Immature natural killer cell (primary cell): Measurements from ENCODE around the gene HSD17B11. TPM values are rescaled to one million over a fixed set of nuclear protein-coding genes. Genes with fewer than 3 reads are reported as not detected.
A peak's percentile ranks its signal among the peaks of the same experiment; 100 is the strongest.
"Not testable (repeated sequence)": the region's sequence is repeated elsewhere in the genome, so short reads cannot be mapped to it uniquely, and the experiment has no call there.

Experiments
- DNase-seq, 3 donors: peaks; one replicate each; pipeline ENCODE4 v3.0.0; 2022; ENCODE audit warnings: mixed read lengths in 1 of 3
- H3K27ac Mint-ChIP-seq, 6 donors: one replicate each; pipeline ENCODE4 v1.8.0; 2020; ENCODE audit warnings: mixed read lengths in 6 of 6, mild to moderate bottlenecking in 5 of 6, inconsistent platforms in 4 of 6, moderate library complexity in 3 of 6
- H3K27me3 Mint-ChIP-seq, 3 donors: one replicate each; pipeline ENCODE4 v1.8.0; 2020 to 2021; ENCODE audit warnings: low read depth in 3 of 3, mild to moderate bottlenecking in 3 of 3, mixed read lengths in 3 of 3, moderate library complexity in 3 of 3, inconsistent platforms in 1 of 3
- H3K36me3 Mint-ChIP-seq, 3 donors: one replicate each; pipeline ENCODE4 v1.8.0; 2020; ENCODE audit warnings: mixed read lengths in 3 of 3, inconsistent platforms in 2 of 3, mild to moderate bottlenecking in 2 of 3
- H3K4me1 Mint-ChIP-seq, 2 donors: one replicate each; pipeline ENCODE4 v1.8.0; 2020; ENCODE audit warnings: inconsistent platforms in 2 of 2, mild to moderate bottlenecking in 2 of 2, mixed read lengths in 2 of 2, moderate library complexity in 1 of 2
- H3K4me3 Mint-ChIP-seq, 5 donors: one replicate each; pipeline ENCODE4 v1.8.0; 2020; ENCODE audit warnings: mild to moderate bottlenecking in 5 of 5, mixed read lengths in 5 of 5, inconsistent platforms in 3 of 5, moderate library complexity in 3 of 5
- H3K9me3 Mint-ChIP-seq, 6 donors: one replicate each; pipeline ENCODE4 v1.8.0; 2020; ENCODE audit warnings: mild to moderate bottlenecking in 6 of 6, mixed read lengths in 6 of 6, inconsistent platforms in 4 of 6, moderate library complexity in 3 of 6
- polyA plus RNA-seq, 3 donors: library from polyadenylated mRNA; unstranded; fragments of 300-500 nt; fragmentation: Illumina TruSeq; gene quantifications; one replicate each; pipeline ENCODE4 v1.2.3, GENCODE V29; 2021

HSD17B11 gene
- polyA plus RNA-seq, 3 donors from 2014 or later: 81.6 to 112 (median 105) TPM

DNA sequence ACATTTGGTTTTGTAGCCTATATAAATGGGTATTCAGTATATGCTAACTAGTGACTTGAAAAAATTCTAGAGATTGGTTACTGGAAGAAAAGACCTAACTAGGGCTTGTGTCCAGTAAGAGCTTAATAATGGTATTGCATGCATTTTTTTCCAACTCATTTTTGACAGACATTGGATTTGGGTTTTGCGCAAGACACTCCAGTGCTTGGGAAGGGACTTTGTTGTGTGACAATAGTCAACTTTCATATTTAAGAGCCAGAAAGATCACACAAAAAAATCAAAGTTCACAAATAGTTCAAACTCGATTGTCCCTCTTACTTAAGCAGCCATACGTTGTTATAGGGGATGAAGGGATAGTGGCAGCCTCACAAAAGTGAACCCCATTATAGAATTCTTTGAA lies 1.2 kb upstream of the HSD17B11 start:
- H3K4me3 Mint-ChIP-seq: peak overlapping the region in 3 of 5 donors; percentile 15 to 97 (median 92)
- H3K27me3 Mint-ChIP-seq: peaks cover 0 to 6% (median 6%) of the 10 kb centered on the region in 3 donors
- H3K9me3 Mint-ChIP-seq: no peaks in the 10 kb centered on the region
- peaks cover 38 to 50% of the 10 kb centered on the region in 2 donors for H3K4me1 Mint-ChIP-seq
- H3K36me3 Mint-ChIP-seq: peaks cover 0 to 6% (median 5%) of the 10 kb centered on the region in 3 donors
- DNase-seq: no peak
- H3K27ac Mint-ChIP-seq: no peak overlapping the region

DNA sequence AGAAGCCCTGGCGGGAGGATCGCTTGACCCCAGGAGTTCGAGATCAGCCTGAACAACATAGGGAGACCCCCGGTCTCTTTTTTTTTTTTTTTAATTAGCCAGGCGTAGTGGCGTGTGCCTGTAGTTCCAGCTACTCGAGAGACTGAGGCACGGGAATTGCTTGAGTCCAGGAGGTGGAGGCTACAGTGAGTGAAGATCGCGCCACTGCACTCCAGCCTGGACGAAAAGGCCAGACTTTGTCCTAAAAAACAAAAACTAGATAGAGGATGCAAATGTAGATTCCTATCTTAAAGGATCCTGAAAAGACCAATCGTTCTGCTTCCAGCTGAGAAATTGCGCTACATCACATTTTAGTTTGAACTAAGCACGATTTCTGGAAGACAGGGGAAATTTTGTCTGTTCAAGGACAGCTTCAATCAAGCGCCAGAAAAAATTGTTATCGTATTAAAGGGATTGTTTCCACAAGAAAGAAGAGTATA lies 627 bp upstream of the HSD17B11 start:
- Mint-ChIP-seq H3K9me3 (no peaks in the 10 kb centered on the region), H3K4me3 (peak overlapping the region; percentile 90 to 98 (median 97)), H3K4me1 (peaks cover 43 to 56% of the 10 kb centered on the region in 2 donors), H3K36me3 (peaks cover 0 to 6% (median 6%) of the 10 kb centered on the region in 3 donors), H3K27me3 (peaks cover 0 to 6% (median 6%) of the 10 kb centered on the region in 3 donors), H3K27ac (peak overlapping the region; percentile 91 to 97 (median 94))
- no peak for DNase-seq

DNA sequence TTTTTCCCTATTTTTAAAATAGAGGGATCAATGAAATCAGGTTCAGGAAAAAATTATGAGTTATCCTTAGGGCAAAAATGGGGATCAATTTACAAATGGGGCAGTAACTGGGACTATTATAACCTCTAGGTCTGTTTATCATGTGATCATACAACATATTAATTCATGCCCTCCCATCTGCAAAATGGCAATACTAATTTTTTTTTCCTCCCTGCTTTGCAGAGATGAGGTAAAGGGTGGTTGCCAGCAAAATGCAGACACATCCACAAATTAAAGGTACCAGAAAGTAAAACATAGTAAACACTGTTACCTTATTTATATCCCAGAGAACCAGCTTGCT lies 467 bp downstream of the HSD17B11 start:
- no peaks in the 10 kb centered on the region for H3K9me3 Mint-ChIP-seq
- H3K27me3 Mint-ChIP-seq: peaks cover 0 to 7% (median 6%) of the 10 kb centered on the region in 3 donors
- peaks cover 0 to 8% (median 6%) of the 10 kb centered on the region in 3 donors for H3K36me3 Mint-ChIP-seq
- no peak for DNase-seq
- H3K27ac Mint-ChIP-seq: peak overlapping the region; percentile 91 to 97 (median 94)
- peaks cover 49 to 65% of the 10 kb centered on the region in 2 donors for H3K4me1 Mint-ChIP-seq
- peak overlapping the region; percentile 90 to 98 (median 97) for H3K4me3 Mint-ChIP-seq

DNA sequence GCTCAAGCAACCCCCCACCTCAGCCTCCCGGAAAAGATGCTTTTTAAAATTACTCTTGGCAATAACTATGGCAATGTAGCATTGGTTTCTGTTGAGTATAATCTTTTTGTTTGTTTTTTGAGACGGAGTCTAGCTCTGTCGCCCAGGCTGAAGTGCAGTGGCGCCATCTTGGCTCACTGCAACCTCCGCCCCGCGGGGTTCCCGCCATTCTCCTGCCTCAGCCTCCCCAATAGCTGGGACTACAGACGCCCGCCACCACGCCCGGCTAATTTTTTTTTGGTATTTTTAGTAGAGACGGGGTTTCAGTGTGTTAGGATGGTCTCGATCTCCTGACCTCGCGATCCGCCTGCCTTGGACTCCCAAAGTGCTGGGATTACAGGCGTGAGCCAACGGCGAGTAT lies 933 bp downstream of the HSD17B11 start:
- not testable (repeated sequence) for H3K27me3 Mint-ChIP-seq, H3K9me3 Mint-ChIP-seq, DNase-seq
- peak overlapping the region; percentile 90 to 98 (median 97) for H3K4me3 Mint-ChIP-seq
- peaks cover 0 to 11% (median 6%) of the 10 kb centered on the region in 3 donors for H3K36me3 Mint-ChIP-seq
- H3K27ac Mint-ChIP-seq: peak overlapping the region; percentile 91 to 97 (median 94)
- peaks cover 52 to 69% of the 10 kb centered on the region in 2 donors for H3K4me1 Mint-ChIP-seq

DNA sequence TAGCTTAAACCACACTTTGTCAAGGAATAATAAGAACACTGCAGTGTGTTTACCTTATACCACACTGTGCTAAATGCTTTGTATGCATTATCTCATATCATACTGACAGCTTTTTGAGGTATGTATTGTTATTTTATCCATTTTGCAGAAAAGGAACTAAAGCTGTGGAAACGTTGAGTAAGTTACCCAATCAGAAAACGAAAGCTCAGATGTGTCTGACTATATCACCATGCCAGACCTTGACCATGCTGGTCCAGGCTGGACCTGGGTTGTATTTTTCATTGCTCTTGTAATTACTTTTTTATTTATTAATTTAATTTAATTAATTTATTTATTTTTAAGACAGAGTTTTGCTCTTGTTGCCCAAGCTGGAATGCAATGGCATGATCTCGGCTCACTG lies 2.1 kb downstream of the HSD17B11 start:
- peaks cover 0 to 3% (median 2%) of the 10 kb centered on the region in 3 donors for H3K27me3 Mint-ChIP-seq
- peaks cover 0 to 16% (median 6%) of the 10 kb centered on the region in 3 donors for H3K36me3 Mint-ChIP-seq
- H3K27ac Mint-ChIP-seq: peak overlapping the region in 4 of 6 donors; percentile 7 to 95 (median 55)
- H3K4me1 Mint-ChIP-seq: peaks cover 58 to 81% of the 10 kb centered on the region in 2 donors
- DNase-seq: no peak
- H3K9me3 Mint-ChIP-seq: no peaks in the 10 kb centered on the region
- peak overlapping the region; percentile 90 to 98 (median 97) for H3K4me3 Mint-ChIP-seq

DNA sequence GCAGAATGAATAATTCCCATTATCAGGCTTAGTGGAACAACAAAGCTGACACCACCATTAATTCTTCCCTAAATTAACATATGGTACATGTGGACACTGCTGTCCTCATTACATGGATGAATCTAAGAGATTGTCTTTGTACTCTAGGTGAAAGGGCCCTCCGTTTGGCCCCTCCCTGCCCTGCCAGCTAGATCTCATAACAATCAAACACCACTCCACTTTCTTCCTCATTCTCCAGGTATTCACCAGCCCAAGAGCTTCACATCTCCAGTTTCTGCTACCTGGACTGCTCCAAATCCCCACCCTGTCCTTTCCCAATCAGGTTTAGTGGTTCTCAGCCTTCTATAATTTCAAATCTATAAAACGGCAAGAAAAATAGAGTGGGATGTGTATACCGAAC lies 3.8 kb downstream of the HSD17B11 start:
- Mint-ChIP-seq H3K36me3 (peaks cover 0 to 16% (median 6%) of the 10 kb centered on the region in 3 donors), H3K27ac (peak overlapping the region in 5 of 6 donors; percentile 16 to 60 (median 35)), H3K4me3 (peak overlapping the region in 3 of 5 donors; percentile 3 to 33 (median 3)), H3K9me3 (no peaks in the 10 kb centered on the region), H3K4me1 (peaks cover 71 to 96% of the 10 kb centered on the region in 2 donors), H3K27me3 (peaks cover 0 to 3% (median 2%) of the 10 kb centered on the region in 3 donors)
- DNase-seq: no peak

DNA sequence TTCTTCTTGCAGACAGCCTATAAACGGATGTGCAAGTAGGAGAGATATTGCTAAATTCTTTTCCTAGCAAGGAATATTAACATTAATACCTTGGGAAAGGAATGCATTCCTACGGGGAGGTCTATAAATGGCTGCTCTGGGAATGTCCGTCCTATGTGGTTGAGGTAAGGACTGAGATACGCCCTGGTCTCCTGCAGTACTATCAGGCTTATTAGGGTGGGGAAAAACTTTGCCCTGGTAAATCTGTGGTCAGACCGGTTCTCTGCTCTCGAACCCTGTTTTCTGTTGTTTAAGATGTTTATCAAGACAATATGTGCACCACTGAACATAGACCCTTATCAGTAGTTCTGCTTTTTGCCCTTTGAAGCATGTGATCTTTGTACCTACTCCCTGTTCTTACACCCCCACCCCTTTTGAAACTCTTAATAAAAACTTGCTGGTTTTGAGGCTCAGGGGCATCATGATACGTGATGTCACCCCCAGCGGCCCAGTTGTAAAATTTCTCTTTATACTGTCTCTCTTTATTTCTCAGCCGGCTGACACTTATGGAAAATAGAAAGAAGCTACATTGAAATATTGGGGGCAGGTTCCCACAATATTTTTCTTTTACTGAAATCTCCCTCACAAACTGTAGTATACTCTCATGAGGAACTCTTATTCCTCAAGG lies 6.4 kb downstream of the HSD17B11 start:
- H3K9me3 Mint-ChIP-seq, DNase-seq, H3K27me3 Mint-ChIP-seq, H3K4me3 Mint-ChIP-seq: not testable (repeated sequence)
- peaks cover 54 to 81% of the 10 kb centered on the region in 2 donors for H3K4me1 Mint-ChIP-seq
- H3K36me3 Mint-ChIP-seq: peaks cover 5 to 21% (median 6%) of the 10 kb centered on the region in 3 donors
- H3K27ac Mint-ChIP-seq: peak overlapping the region in 3 of 6 donors; percentile 24 to 50 (median 34)

DNA sequence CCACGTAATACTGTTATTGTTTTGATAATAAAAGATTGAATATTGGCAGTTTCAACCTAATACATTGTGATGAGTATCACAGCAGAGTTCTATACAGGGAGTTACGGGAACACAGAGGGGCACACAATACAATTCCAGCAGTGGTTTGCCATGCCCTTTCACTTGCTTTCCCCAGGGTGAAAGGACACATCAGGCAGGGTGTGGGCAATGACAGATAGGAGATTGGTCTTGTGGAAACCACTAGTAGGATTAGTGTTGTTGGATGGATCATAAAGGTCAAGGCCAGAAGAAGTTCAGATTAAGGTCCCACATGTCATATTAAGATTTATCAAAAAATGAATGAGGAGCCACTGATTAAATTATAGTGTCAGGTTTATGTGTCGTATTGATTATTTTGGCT lies 8.1 kb downstream of the HSD17B11 start:
- Mint-ChIP-seq H3K4me3 (no peak overlapping the region), H3K4me1 (peaks cover 40 to 64% of the 10 kb centered on the region in 2 donors), H3K9me3 (no peaks in the 10 kb centered on the region), H3K27me3 (peaks cover 0 to 1% (median 0%) of the 10 kb centered on the region in 3 donors), H3K27ac (peak overlapping the region; percentile 8 to 53 (median 20)), H3K36me3 (peaks cover 0 to 16% (median 5%) of the 10 kb centered on the region in 3 donors)
- DNase-seq: no peak

DNA sequence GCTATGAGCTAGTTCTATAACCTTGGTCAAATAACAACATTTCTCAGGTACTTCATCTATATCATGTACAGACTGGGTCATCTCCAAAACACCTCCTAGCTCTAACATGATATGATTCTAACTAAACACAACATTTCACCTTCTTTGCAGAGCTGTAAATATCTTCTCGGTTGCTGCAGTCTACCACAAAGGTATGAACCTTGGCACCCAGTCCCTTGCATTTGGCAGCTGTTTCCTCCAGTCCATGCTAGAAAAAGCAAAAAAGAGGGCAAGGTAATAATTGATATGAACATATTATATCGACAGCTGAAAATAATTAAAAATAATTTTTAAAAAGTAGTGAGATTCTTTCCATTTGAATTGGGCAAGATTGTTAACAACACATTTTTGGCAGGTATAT lies 8.9 kb downstream of the HSD17B11 start:
- no peak overlapping the region for H3K4me3 Mint-ChIP-seq
- peaks cover 0 to 1% (median 0%) of the 10 kb centered on the region in 3 donors for H3K27me3 Mint-ChIP-seq
- no peak for DNase-seq
- peaks cover 0 to 16% (median 5%) of the 10 kb centered on the region in 3 donors for H3K36me3 Mint-ChIP-seq
- peaks cover 32 to 56% of the 10 kb centered on the region in 2 donors for H3K4me1 Mint-ChIP-seq
- H3K9me3 Mint-ChIP-seq: no peaks in the 10 kb centered on the region
- H3K27ac Mint-ChIP-seq: peak overlapping the region in 2 of 6 donors; percentile 16 to 40

DNA sequence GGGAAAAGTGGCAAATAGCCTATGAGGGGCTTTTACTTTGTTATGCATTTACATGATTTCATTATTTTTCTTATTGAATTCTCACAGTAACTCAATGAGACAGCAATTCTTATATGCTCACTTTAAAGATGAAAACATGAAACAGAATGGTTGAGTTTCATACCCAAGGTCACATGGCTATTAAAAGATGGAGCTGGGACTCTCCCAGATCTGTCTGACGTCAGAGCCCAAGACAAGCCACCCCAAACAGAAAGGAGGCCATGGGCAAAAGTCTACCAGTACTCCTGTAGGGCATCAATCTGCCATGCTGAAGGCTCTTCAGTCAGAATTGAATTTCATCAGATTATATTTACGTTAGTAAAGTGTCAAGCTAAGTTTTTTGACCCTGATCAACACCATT lies 13.2 kb downstream of the HSD17B11 start:
- no peak overlapping the region for H3K4me3 Mint-ChIP-seq
- H3K4me1 Mint-ChIP-seq: peaks cover 6 to 20% of the 10 kb centered on the region in 2 donors
- no peak for DNase-seq
- H3K27me3 Mint-ChIP-seq: no peaks in the 10 kb centered on the region
- peak overlapping the region in 1 of 6 donors; percentile 45 for H3K27ac Mint-ChIP-seq
- no peaks in the 10 kb centered on the region for H3K9me3 Mint-ChIP-seq
- peaks cover 0 to 9% (median 5%) of the 10 kb centered on the region in 3 donors for H3K36me3 Mint-ChIP-seq

DNA sequence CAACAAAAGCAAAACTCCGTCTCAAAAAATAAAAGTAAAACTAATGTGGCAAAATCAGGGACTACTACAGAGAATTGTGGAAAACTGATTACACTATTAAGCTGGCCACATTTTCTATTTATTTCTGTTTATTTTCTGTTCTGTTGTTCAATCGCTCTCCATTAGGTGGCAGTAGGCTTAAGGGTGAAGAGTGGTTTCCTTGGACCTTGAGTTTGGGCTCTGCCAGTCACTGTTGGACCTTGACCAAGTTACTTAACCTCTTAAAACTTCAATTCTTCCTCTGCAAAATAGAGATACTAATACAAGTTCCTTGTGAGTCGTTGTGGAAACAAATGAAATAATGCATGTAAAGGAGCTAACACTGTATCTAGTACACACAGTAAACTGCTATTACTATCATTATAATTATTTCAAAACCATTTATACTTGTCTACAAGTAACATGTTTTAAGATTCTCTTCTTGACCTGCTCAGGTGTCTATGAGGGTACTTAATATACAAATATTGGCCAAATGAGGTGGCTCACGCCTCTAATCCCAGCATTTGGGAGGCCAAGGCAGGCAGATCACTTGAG lies 15.2 kb downstream of the HSD17B11 start:
- Mint-ChIP-seq H3K36me3 (peaks cover 9 to 16% (median 10%) of the 10 kb centered on the region in 3 donors), H3K4me1 (peaks cover 4 to 5% of the 10 kb centered on the region in 2 donors), H3K27ac (peak overlapping the region in 1 of 6 donors; percentile 49), H3K27me3 (peaks cover 0 to 2% (median 0%) of the 10 kb centered on the region in 3 donors), H3K4me3 (no peak overlapping the region), H3K9me3 (no peaks in the 10 kb centered on the region)
- peak; percentile 24 to 34 (median 30) for DNase-seq

DNA sequence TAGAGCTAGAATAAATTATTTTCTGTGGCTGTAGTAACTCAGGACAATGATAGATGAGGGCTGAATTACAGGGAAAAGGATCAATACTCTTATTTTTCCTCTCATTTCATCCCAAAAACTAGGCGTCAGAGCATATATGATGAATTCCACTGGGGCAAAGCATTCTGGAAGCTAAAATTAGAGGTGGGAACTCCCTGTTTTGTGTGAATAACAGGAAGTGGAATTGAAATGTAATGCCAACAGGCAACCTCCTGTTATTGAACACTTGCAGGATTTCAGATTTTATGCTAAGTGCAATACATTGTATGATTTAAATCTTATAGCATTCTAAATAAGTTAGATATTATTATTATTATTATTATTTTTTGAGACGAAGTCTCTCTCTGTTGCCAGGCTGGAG lies 20.9 kb downstream of the HSD17B11 start:
- no peak for DNase-seq
- Mint-ChIP-seq H3K4me1 (peaks cover 1 to 6% of the 10 kb centered on the region in 2 donors), H3K4me3 (no peak overlapping the region), H3K9me3 (no peaks in the 10 kb centered on the region), H3K27me3 (peaks cover 0 to 2% (median 0%) of the 10 kb centered on the region in 3 donors), H3K36me3 (peaks cover 13 to 28% (median 17%) of the 10 kb centered on the region in 3 donors), H3K27ac (peak overlapping the region in 2 of 6 donors; percentile 49 to 57)

DNA sequence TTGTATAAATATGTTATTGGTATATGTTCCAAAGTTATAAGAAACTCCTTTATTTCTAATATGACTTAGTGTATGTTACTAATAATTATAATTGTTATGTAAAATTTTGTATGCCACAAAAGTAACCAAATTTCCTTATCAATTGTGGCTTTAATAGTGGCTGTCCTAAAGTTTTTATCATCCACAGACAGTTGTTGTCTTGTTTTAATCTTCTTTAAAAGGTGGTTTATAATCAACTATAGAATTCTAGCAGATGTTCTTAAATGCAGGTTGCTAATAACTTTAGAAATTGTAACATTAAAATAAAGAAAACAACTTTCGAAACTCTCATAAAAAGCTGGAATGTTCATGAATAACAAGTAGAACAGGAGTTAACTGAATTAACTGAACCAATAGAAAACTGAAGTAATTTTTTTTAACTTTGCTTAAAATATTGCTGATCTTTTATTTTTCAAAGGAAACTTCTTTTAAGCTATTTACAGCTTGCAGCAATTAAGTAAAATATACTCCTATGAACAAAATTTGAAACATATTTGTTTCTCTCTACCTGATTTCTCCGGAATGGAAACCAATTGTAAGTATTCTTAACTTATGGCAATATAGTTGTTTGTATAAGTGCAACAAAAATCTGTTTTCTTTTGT lies 24.3 kb downstream of the HSD17B11 start:
- H3K36me3 Mint-ChIP-seq: peaks cover 16 to 41% (median 20%) of the 10 kb centered on the region in 3 donors
- peaks cover 1 to 6% of the 10 kb centered on the region in 2 donors for H3K4me1 Mint-ChIP-seq
- no peak for DNase-seq
- H3K27ac Mint-ChIP-seq: peak overlapping the region in 1 of 6 donors; percentile 28
- H3K9me3 Mint-ChIP-seq: no peaks in the 10 kb centered on the region
- no peak overlapping the region for H3K4me3 Mint-ChIP-seq
- H3K27me3 Mint-ChIP-seq: no peaks in the 10 kb centered on the region
